Measurements from ENCODE around the gene HS3ST3B1. TPM values are rescaled to one million over a fixed set of nuclear protein-coding genes. Genes with fewer than 3 reads are reported as not detected.
A peak's percentile ranks its signal among the peaks of the same experiment; 100 is the strongest.

The HS3ST3B1 gene
- total RNA-seq, 1 experiment from 2014 or later = 8.2 TPM

- no peak for DNase-seq (ENCODE audit: low read depth)
Measured at GRCh38 chr17:14320734-14321475, 20.0 kb downstream of the HS3ST3B1 start.

- peak; percentile 18 for DNase-seq (ENCODE audit: low read depth)
Measured at GRCh38 chr17:14321476-14321949, 20.6 kb downstream of the HS3ST3B1 start.

- no peak for DNase-seq (ENCODE audit: low read depth)
Measured at GRCh38 chr17:14321980-14322776, 21.3 kb downstream of the HS3ST3B1 start.

GRCh38 chr17:14323522-14323981 is 22.7 kb downstream of the HS3ST3B1 start:
- no peak for DNase-seq (ENCODE audit: low read depth)

- DNase-seq (ENCODE audit: low read depth) = no peak
Measured at GRCh38 chr17:14325618-14326167, 24.8 kb downstream of the HS3ST3B1 start.

- no peak for DNase-seq (ENCODE audit: low read depth)
Measured at GRCh38 chr17:14329900-14330491, 29.1 kb downstream of the HS3ST3B1 start.

- no peak for DNase-seq (ENCODE audit: low read depth)
Measured at GRCh38 chr17:14330492-14330962, 29.6 kb downstream of the HS3ST3B1 start.

GRCh38 chr17:14331225-14331981 is 30.5 kb downstream of the HS3ST3B1 start:
- DNase-seq (ENCODE audit: low read depth) = no peak

- no peak for DNase-seq (ENCODE audit: low read depth)
Measured at GRCh38 chr17:14331982-14332298, 31.1 kb downstream of the HS3ST3B1 start.

- no peak for DNase-seq (ENCODE audit: low read depth)
Measured at GRCh38 chr17:14332331-14332730, 31.4 kb downstream of the HS3ST3B1 start.

GRCh38 chr17:14333506-14333905 is 32.6 kb downstream of the HS3ST3B1 start:
- DNase-seq (ENCODE audit: low read depth) = no peak

- no peak for DNase-seq (ENCODE audit: low read depth)
Measured at GRCh38 chr17:14334276-14334840, 33.5 kb downstream of the HS3ST3B1 start.

- DNase-seq (ENCODE audit: low read depth) = no peak
Measured at GRCh38 chr17:14334919-14335318, 34.0 kb downstream of the HS3ST3B1 start.

GRCh38 chr17:14336418-14336817 is 35.5 kb downstream of the HS3ST3B1 start:
- no peak for DNase-seq (ENCODE audit: low read depth)

- DNase-seq (ENCODE audit: low read depth) = no peak
Measured at GRCh38 chr17:14337596-14338079, 36.8 kb downstream of the HS3ST3B1 start.

- peak; percentile 24 for DNase-seq (ENCODE audit: low read depth)
Measured at GRCh38 chr17:14340857-14341754, 40.2 kb downstream of the HS3ST3B1 start.

- DNase-seq (ENCODE audit: low read depth) = no peak
Measured at GRCh38 chr17:14341866-14342265, 41.0 kb downstream of the HS3ST3B1 start.

GRCh38 chr17:14346801-14347200 is 45.9 kb downstream of the HS3ST3B1 start:
- DNase-seq (ENCODE audit: low read depth) = no peak

GRCh38 chr17:14351493-14351892 is 50.6 kb downstream of the HS3ST3B1 start:
- no peak for DNase-seq (ENCODE audit: low read depth)

GRCh38 chr17:14352136-14352535 is 51.3 kb downstream of the HS3ST3B1 start:
- DNase-seq (ENCODE audit: low read depth) = no peak
